Measurements from ENCODE around the gene CSK. TPM values are rescaled to one million over a fixed set of nuclear protein-coding genes. Genes with fewer than 3 reads are reported as not detected.

Gene CSK
- total and polyA plus RNA-seq, 4 donors: 6.9 to 41.7 (median 24.1) TPM

- no peak for TF ChIP-seq TAF1 (conservative IDR thresholded peaks at IDR 0.05)
- TF ChIP-seq RXRA (IDR thresholded peaks at IDR 0.05): no peak
- no peak for TF ChIP-seq NR2F2 (IDR thresholded peaks at IDR 0.05)
- no peak for TF ChIP-seq HNF4A (conservative IDR thresholded peaks at IDR 0.05)
- TF ChIP-seq FOXA2 (IDR thresholded peaks at IDR 0.05): no peak
- TF ChIP-seq MAX (IDR thresholded peaks at IDR 0.05): no peak
- no peak for TF ChIP-seq RAD21 (IDR thresholded peaks at IDR 0.05)
- no peak for TF ChIP-seq GABPA (IDR thresholded peaks at IDR 0.05 in 1 of 2, conservative IDR thresholded peaks at IDR 0.05 in 1 of 2)
- H3K27ac ChIP-seq (ENCODE audit: low read depth in 1 of 2, low read length in 2 of 2): no peak overlapping the region
- DNase-seq (ENCODE audit: low spot score): no peak
- no peak overlapping the region for H3K9ac ChIP-seq (ENCODE audit: low read depth in 1 of 2, low read length in 2 of 2)
- H3K9me3 ChIP-seq (ENCODE audit: control insufficient read depth in 4 of 4, low read length in 3 of 4): no peaks in the 10 kb centered on the region
- H3K4me3 ChIP-seq (ENCODE audit: low read depth in 1 of 3, low read length in 3 of 3): no peak overlapping the region
- peaks cover 0 to 16% (median 8%) of the 10 kb centered on the region in 4 donors for H3K4me1 ChIP-seq (ENCODE audit: control insufficient read depth in 4 of 4, insufficient read depth in 4 of 4, low read length in 3 of 4)
- WGBS: 92% methylated on average over 31 of the region's 31 CpGs
- peaks cover 2 to 15% (median 8%) of the 10 kb centered on the region in 4 donors for H3K36me3 ChIP-seq (ENCODE audit: control insufficient read depth in 4 of 4, insufficient read depth in 3 of 4, low read depth in 1 of 4, low read length in 3 of 4)
- H3K27me3 ChIP-seq (ENCODE audit: control insufficient read depth in 4 of 4, insufficient read depth in 4 of 4, low read length in 3 of 4): no peaks in the 10 kb centered on the region
Observed at GRCh38 chr15:74839526-74840395, 57.9 kb downstream of the CSK start.

- Histone ChIP-seq H3K36me3 (ENCODE audit: control insufficient read depth in 4 of 4, insufficient read depth in 3 of 4, low read depth in 1 of 4, low read length in 3 of 4) (peaks cover 4 to 23% (median 11%) of the 10 kb centered on the region in 4 donors), H3K4me1 (ENCODE audit: control insufficient read depth in 4 of 4, insufficient read depth in 4 of 4, low read length in 3 of 4) (peaks cover 0 to 16% (median 8%) of the 10 kb centered on the region in 4 donors)
Observed at GRCh38 chr15:74840851-74841775, 59.2 kb downstream of the CSK start.

More at GRCh38 chr15:74840851-74841775, 59.2 kb downstream of the CSK start:
- DNase-seq (ENCODE audit: low spot score): no peak
- Histone ChIP-seq H3K4me3 (ENCODE audit: low read depth in 1 of 3, low read length in 3 of 3) (no peak overlapping the region), H3K9ac (ENCODE audit: low read depth in 1 of 2, low read length in 2 of 2) (no peak overlapping the region), H3K27me3 (ENCODE audit: control insufficient read depth in 4 of 4, insufficient read depth in 4 of 4, low read length in 3 of 4) (no peaks in the 10 kb centered on the region), H3K9me3 (ENCODE audit: control insufficient read depth in 4 of 4, low read length in 3 of 4) (no peaks in the 10 kb centered on the region), H3K27ac (ENCODE audit: low read depth in 1 of 2, low read length in 2 of 2) (no peak overlapping the region)
- WGBS: 91% methylated on average over 9 of the region's 9 CpGs
- TF ChIP-seq ATF3 (IDR thresholded peaks at IDR 0.05) (no peak), GABPA (IDR thresholded peaks at IDR 0.05 in 1 of 2, conservative IDR thresholded peaks at IDR 0.05 in 1 of 2) (no peak), FOXA1 (IDR thresholded peaks at IDR 0.05) (no peak), SP1 (IDR thresholded peaks at IDR 0.05) (no peak), TAF1 (conservative IDR thresholded peaks at IDR 0.05) (no peak), EGR1 (IDR thresholded peaks at IDR 0.05; ENCODE audit: low read depth in 2 of 2) (no peak), JUND (IDR thresholded peaks at IDR 0.05) (no peak), CTCF (IDR thresholded peaks at IDR 0.05; ENCODE audit: low read depth, low read length, missing input control) (no peak), YY1 (IDR thresholded peaks at IDR 0.05) (no peak), RXRA (IDR thresholded peaks at IDR 0.05) (no peak), FOXA2 (IDR thresholded peaks at IDR 0.05) (no peak), REST (IDR thresholded peaks at IDR 0.05) (no peak), RAD21 (IDR thresholded peaks at IDR 0.05) (no peak), HNF4A (conservative IDR thresholded peaks at IDR 0.05) (no peak), HNF4G (IDR thresholded peaks at IDR 0.05) (no peak), ZBTB33 (IDR thresholded peaks at IDR 0.05) (no peak)
